ENCODE results near the gene UTP25. TPM values are rescaled to one million over a fixed set of nuclear protein-coding genes. Genes with fewer than 3 reads are reported as not detected.

Gene UTP25
- total RNA-seq, 1 experiment from 2014 or later: 9.5 TPM

DNA sequence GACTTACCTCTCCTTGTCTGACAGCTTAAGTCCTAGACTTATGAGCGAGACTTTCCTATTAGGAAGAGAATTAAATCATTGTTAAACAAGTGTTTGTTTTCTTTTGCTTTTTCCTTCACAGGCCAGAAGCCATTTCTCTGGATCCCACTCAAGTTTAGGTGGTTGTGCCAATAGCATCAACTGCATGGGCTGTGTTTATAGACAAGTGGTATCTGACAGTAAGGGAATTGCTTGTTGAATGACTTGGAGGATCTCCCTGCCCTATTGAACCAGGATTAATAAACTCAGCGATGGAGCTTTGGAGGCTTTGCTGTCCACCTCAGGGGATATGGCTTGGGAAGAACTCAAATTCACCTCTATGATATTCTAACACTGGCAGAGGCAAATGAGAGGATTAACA lies 43.7 kb downstream of the UTP25 start:
- CTCF ChIA-PET: no interaction called here
- H3K9me3 Mint-ChIP-seq (ENCODE audit: unreplicated experiment): peaks cover 13% of the 10 kb centered on the region
- POLR2A ChIA-PET: no interaction called here

GRCh38 chr1:209873067-209873799 lies 45.5 kb downstream of the UTP25 start:
- no peaks in the 10 kb centered on the region; the same call in 1 of the 2 replicates for H3K4me1 ChIP-seq
- no peaks in the 10 kb centered on the region for H3K36me3 ChIP-seq (ENCODE audit: control insufficient read depth, insufficient read depth, low read length)
- ChIA-PET CTCF (no interaction called here), POLR2A (no interaction called here)
- peaks cover 2% of the 10 kb centered on the region for H3K27me3 Mint-ChIP-seq (ENCODE audit: insufficient read depth, unreplicated experiment)
- no TSS peak for BruUV-seq (replicated peaks)
- no peaks in the 10 kb centered on the region for H3K36me3 Mint-ChIP-seq (ENCODE audit: insufficient read depth, unreplicated experiment)
- TF ChIP-seq, protein P1, sequence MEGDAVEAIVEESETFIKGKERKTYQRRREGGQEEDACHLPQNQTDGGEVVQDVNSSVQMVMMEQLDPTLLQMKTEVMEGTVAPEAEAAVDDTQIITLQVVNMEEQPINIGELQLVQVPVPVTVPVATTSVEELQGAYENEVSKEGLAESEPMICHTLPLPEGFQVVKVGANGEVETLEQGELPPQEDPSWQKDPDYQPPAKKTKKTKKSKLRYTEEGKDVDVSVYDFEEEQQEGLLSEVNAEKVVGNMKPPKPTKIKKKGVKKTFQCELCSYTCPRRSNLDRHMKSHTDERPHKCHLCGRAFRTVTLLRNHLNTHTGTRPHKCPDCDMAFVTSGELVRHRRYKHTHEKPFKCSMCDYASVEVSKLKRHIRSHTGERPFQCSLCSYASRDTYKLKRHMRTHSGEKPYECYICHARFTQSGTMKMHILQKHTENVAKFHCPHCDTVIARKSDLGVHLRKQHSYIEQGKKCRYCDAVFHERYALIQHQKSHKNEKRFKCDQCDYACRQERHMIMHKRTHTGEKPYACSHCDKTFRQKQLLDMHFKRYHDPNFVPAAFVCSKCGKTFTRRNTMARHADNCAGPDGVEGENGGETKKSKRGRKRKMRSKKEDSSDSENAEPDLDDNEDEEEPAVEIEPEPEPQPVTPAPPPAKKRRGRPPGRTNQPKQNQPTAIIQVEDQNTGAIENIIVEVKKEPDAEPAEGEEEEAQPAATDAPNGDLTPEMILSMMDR (IDR thresholded peaks at IDR 0.05; ENCODE audit: insufficient read depth in 1 of 2, low read depth in 1 of 2, low read length in 1 of 2, severe bottlenecking in 1 of 2, unreplicated experiment in 1 of 2): no peak
- intact Hi-C loops (cut with micrococcal nuclease; ENCODE audit: unreplicated experiment): no loop called here
- no peaks in the 10 kb centered on the region for H3K9me3 Mint-ChIP-seq (ENCODE audit: unreplicated experiment)
- H3K9me3 ChIP-seq: no peaks in the 10 kb centered on the region
- H3K4me3 Mint-ChIP-seq (ENCODE audit: unreplicated experiment): peak overlapping the region; percentile 15
- DNase-seq: no peak
- H3K4me3 ChIP-seq (ENCODE audit: low read depth, low read length): no peak overlapping the region
- H3K27ac Mint-ChIP-seq (ENCODE audit: unreplicated experiment): no peak overlapping the region
- no peaks in the 10 kb centered on the region for H3K27me3 ChIP-seq (replicated peaks; ENCODE audit: control insufficient read depth, insufficient read depth, low read length)
- peaks cover 8% of the 10 kb centered on the region for H3K4me1 Mint-ChIP-seq (ENCODE audit: low read depth, unreplicated experiment)

More for the DNA sequence above, 43.7 kb downstream of the UTP25 start:
- Mint-ChIP-seq H3K27ac (ENCODE audit: unreplicated experiment) (no peak overlapping the region), H3K4me3 (ENCODE audit: unreplicated experiment) (no peak overlapping the region), H3K27me3 (ENCODE audit: insufficient read depth, unreplicated experiment) (no peaks in the 10 kb centered on the region), H3K4me1 (ENCODE audit: low read depth, unreplicated experiment) (peaks cover 8% of the 10 kb centered on the region), H3K36me3 (ENCODE audit: insufficient read depth, unreplicated experiment) (peaks cover 6% of the 10 kb centered on the region)
- Histone ChIP-seq H3K36me3 (ENCODE audit: control insufficient read depth, insufficient read depth, low read length) (no peaks in the 10 kb centered on the region), H3K4me3 (ENCODE audit: low read depth, low read length) (no peak overlapping the region), H3K9me3 (peaks cover 8% of the 10 kb centered on the region), H3K4me1 (no peaks in the 10 kb centered on the region; the same call in 1 of the 2 replicates), H3K27me3 (replicated peaks; ENCODE audit: control insufficient read depth, insufficient read depth, low read length) (no peaks in the 10 kb centered on the region)
- no peak for DNase-seq
- intact Hi-C loops (cut with micrococcal nuclease; ENCODE audit: unreplicated experiment): no loop called here
- TF ChIP-seq, protein P1 (IDR thresholded peaks at IDR 0.05; ENCODE audit: insufficient read depth in 1 of 2, low read depth in 1 of 2, low read length in 1 of 2, severe bottlenecking in 1 of 2, unreplicated experiment in 1 of 2): no peak
- no TSS peak for BruUV-seq (replicated peaks)

DNA sequence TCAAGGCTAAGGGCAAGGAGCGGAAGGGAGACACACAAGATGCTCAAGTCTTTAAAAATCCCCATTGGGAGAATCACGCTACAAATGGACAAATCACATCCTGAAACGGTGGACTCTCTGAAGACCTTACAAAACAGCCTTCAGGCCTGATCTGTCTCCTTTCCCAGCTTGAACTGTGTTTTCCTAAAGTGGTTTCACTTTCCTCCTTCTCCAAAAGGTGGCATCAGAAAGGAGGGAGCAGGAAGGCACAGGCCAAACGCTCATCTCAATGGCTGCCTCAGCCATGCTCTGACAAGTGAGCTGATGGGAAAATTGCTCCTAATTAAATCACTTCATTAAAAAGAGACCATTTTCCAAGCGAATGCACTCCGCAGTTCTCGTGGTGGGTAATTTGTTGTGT lies 47.7 kb downstream of the UTP25 start:
- POLR2A ChIA-PET: no interaction called here
- TF ChIP-seq, protein P1 (IDR thresholded peaks at IDR 0.05; ENCODE audit: insufficient read depth in 1 of 2, low read depth in 1 of 2, low read length in 1 of 2, severe bottlenecking in 1 of 2, unreplicated experiment in 1 of 2): peak in 1 of 2 experiments; percentile 24
- CTCF ChIA-PET: interaction anchor here (0.6 to 1.0 kb wide), 3 partner anchors 25 to 930 kb away, joined by 3 to 4 read pairs (median 3); no protein-coding TSS in a partner anchor
- H3K4me1 Mint-ChIP-seq (ENCODE audit: low read depth, unreplicated experiment): peaks cover 8% of the 10 kb centered on the region
- Histone ChIP-seq H3K27me3 (replicated peaks; ENCODE audit: control insufficient read depth, insufficient read depth, low read length) (no peaks in the 10 kb centered on the region), H3K36me3 (ENCODE audit: control insufficient read depth, insufficient read depth, low read length) (no peaks in the 10 kb centered on the region), H3K4me1 (no peaks in the 10 kb centered on the region; the same call in 1 of the 2 replicates), H3K9me3 (no peaks in the 10 kb centered on the region), H3K4me3 (ENCODE audit: low read depth, low read length) (no peak overlapping the region)
- intact Hi-C loops (cut with micrococcal nuclease; ENCODE audit: unreplicated experiment): loop anchor here (1.0 kb wide), 1 partner anchor 114 kb away; no protein-coding TSS in a partner anchor
- BruUV-seq (replicated peaks): no TSS peak
- DNase-seq: peak in 1 of 2 experiments; percentile 24
- H3K27me3 Mint-ChIP-seq (ENCODE audit: insufficient read depth, unreplicated experiment): peaks cover 4% of the 10 kb centered on the region
- H3K36me3 Mint-ChIP-seq (ENCODE audit: insufficient read depth, unreplicated experiment): no peaks in the 10 kb centered on the region
- no peak overlapping the region for H3K27ac Mint-ChIP-seq (ENCODE audit: unreplicated experiment)
- no peak overlapping the region for H3K4me3 Mint-ChIP-seq (ENCODE audit: unreplicated experiment)
- no peaks in the 10 kb centered on the region for H3K9me3 Mint-ChIP-seq (ENCODE audit: unreplicated experiment)
